Skeletal muscle tissue (tissue), 4 donors: ENCODE results near the gene BTRC. TPM values are rescaled to one million over a fixed set of nuclear protein-coding genes. Genes with fewer than 3 reads are reported as not detected.

Experiments
- H3K27ac ChIP-seq: one replicate; pipeline ENCODE4 v1.7.0; 2013; ENCODE audit warnings: mild to moderate bottlenecking, low read depth, low read length, inconsistent platforms
- H3K27me3 ChIP-seq, 3 donors: one replicate each; pipeline ENCODE4 v1.7.0; 2013; ENCODE audit warnings: low read length in 3 of 3; ENCODE audit not compliant: control insufficient read depth in 3 of 3, insufficient read depth in 3 of 3
- H3K36me3 ChIP-seq, 3 donors: one replicate each; pipeline ENCODE4 v1.7.0; 2013; ENCODE audit warnings: low read length in 3 of 3; ENCODE audit not compliant: control insufficient read depth in 3 of 3, insufficient read depth in 3 of 3
- H3K4me1 ChIP-seq, 3 donors: one replicate each; pipeline ENCODE4 v1.7.0; 2013; ENCODE audit warnings: low read length in 3 of 3, mild to moderate bottlenecking in 3 of 3; ENCODE audit not compliant: control insufficient read depth in 3 of 3, insufficient read depth in 3 of 3
- H3K4me3 ChIP-seq, 3 donors: one replicate each; pipeline ENCODE4 v1.7.0; 2013; ENCODE audit warnings: low read length in 3 of 3
- H3K9ac ChIP-seq, 3 donors: one replicate each; pipeline ENCODE4 v1.7.0; 2013; ENCODE audit warnings: low read length in 3 of 3, mild to moderate bottlenecking in 3 of 3, moderate library complexity in 2 of 3, low read depth in 1 of 3
- H3K9me3 ChIP-seq, 3 donors: one replicate each; pipeline ENCODE4 v1.7.0; 2013; ENCODE audit warnings: low read length in 3 of 3; ENCODE audit not compliant: control insufficient read depth in 3 of 3
- total RNA-seq: library from RNA; depleted of rRNA; stranded (reverse); fragments of >200 nt; gene quantifications from one replicate; pipeline ENCODE4 v1.2.3, GENCODE V29; 2014
- donor health status: Osteomylitis.

The BTRC gene
- total RNA-seq, 1 donor from 2014 or later, result 19.8 TPM

- Histone ChIP-seq H3K4me3 (no peak overlapping the region), H3K4me1 (peaks cover 2 to 11% (median 5%) of the 10 kb centered on the region in 3 donors), H3K9me3 (no peaks in the 10 kb centered on the region), H3K27me3 (no peaks in the 10 kb centered on the region), H3K36me3 (peaks cover 0 to 5% (median 2%) of the 10 kb centered on the region in 3 donors), H3K27ac (no peak overlapping the region), H3K9ac (no peak overlapping the region)
Measured at GRCh38 chr10:101545898-101546297, 191.9 kb downstream of the BTRC start.

GRCh38 chr10:101550965-101551364, 197.0 kb downstream of the BTRC start:
- H3K9ac ChIP-seq, result no peak overlapping the region
- peaks cover 2 to 12% (median 5%) of the 10 kb centered on the region in 3 donors for H3K4me1 ChIP-seq
- no peaks in the 10 kb centered on the region for H3K27me3 ChIP-seq
- H3K36me3 ChIP-seq, result peaks cover 5 to 34% (median 27%) of the 10 kb centered on the region in 3 donors
- H3K27ac ChIP-seq, result no peak overlapping the region
- H3K9me3 ChIP-seq, result no peaks in the 10 kb centered on the region
- no peak overlapping the region for H3K4me3 ChIP-seq

- Histone ChIP-seq H3K4me1 (peaks cover 2 to 12% (median 5%) of the 10 kb centered on the region in 3 donors), H3K27ac (no peak overlapping the region), H3K9me3 (no peaks in the 10 kb centered on the region), H3K27me3 (no peaks in the 10 kb centered on the region), H3K4me3 (no peak overlapping the region), H3K9ac (no peak overlapping the region), H3K36me3 (peaks cover 5 to 34% (median 27%) of the 10 kb centered on the region in 3 donors)
Measured at GRCh38 chr10:101552442-101552841, 198.5 kb downstream of the BTRC start.

GRCh38 chr10:101557541-101557940, 203.6 kb downstream of the BTRC start:
- H3K9ac ChIP-seq, result no peak overlapping the region
- H3K27ac ChIP-seq, result no peak overlapping the region
- H3K4me3 ChIP-seq, result no peak overlapping the region
- peaks cover 0 to 30% (median 17%) of the 10 kb centered on the region in 3 donors for H3K27me3 ChIP-seq
- H3K9me3 ChIP-seq, result no peaks in the 10 kb centered on the region
- H3K4me1 ChIP-seq, result no peaks in the 10 kb centered on the region
- H3K36me3 ChIP-seq, result peaks cover 2 to 24% (median 15%) of the 10 kb centered on the region in 3 donors

- Histone ChIP-seq H3K4me1 (no peaks in the 10 kb centered on the region), H3K9ac (no peak overlapping the region), H3K4me3 (no peak overlapping the region), H3K36me3 (peaks cover 2 to 18% (median 10%) of the 10 kb centered on the region in 3 donors), H3K27ac (no peak overlapping the region), H3K9me3 (no peaks in the 10 kb centered on the region), H3K27me3 (peaks cover 4 to 35% (median 19%) of the 10 kb centered on the region in 3 donors)
Measured at GRCh38 chr10:101558204-101558603, 204.2 kb downstream of the BTRC start.

GRCh38 chr10:101558671-101559595, 205.0 kb downstream of the BTRC start:
- Histone ChIP-seq H3K9ac (no peak overlapping the region), H3K36me3 (peaks cover 2 to 12% (median 5%) of the 10 kb centered on the region in 3 donors), H3K27ac (no peak overlapping the region), H3K27me3 (peaks cover 5 to 41% (median 19%) of the 10 kb centered on the region in 3 donors), H3K4me1 (no peaks in the 10 kb centered on the region), H3K9me3 (no peaks in the 10 kb centered on the region), H3K4me3 (no peak overlapping the region)

- H3K27me3 ChIP-seq, result peaks cover 6 to 46% (median 22%) of the 10 kb centered on the region in 3 donors
- no peak overlapping the region for H3K27ac ChIP-seq
- no peak overlapping the region for H3K4me3 ChIP-seq
- no peaks in the 10 kb centered on the region for H3K9me3 ChIP-seq
- H3K4me1 ChIP-seq, result no peaks in the 10 kb centered on the region
- no peak overlapping the region for H3K9ac ChIP-seq
- peaks cover 0 to 7% (median 0%) of the 10 kb centered on the region in 3 donors for H3K36me3 ChIP-seq
Measured at GRCh38 chr10:101559596-101560297, 205.8 kb downstream of the BTRC start.

- H3K36me3 ChIP-seq, result peaks cover 0 to 5% (median 0%) of the 10 kb centered on the region in 3 donors
- H3K4me3 ChIP-seq, result no peak overlapping the region
- H3K4me1 ChIP-seq, result no peaks in the 10 kb centered on the region
- H3K27me3 ChIP-seq, result peaks cover 12 to 53% (median 28%) of the 10 kb centered on the region in 3 donors
- no peak overlapping the region for H3K9ac ChIP-seq
- no peak overlapping the region for H3K27ac ChIP-seq
- H3K9me3 ChIP-seq, result no peaks in the 10 kb centered on the region
Measured at GRCh38 chr10:101560298-101561067, 206.5 kb downstream of the BTRC start.

- H3K4me1 ChIP-seq, result peaks cover 1 to 2% (median 2%) of the 10 kb centered on the region in 3 donors
- H3K27ac ChIP-seq, result no peak overlapping the region
- H3K27me3 ChIP-seq, result peaks cover 18 to 61% (median 33%) of the 10 kb centered on the region in 3 donors
- H3K36me3 ChIP-seq, result no peaks in the 10 kb centered on the region
- no peaks in the 10 kb centered on the region for H3K9me3 ChIP-seq
- H3K4me3 ChIP-seq, result no peak overlapping the region
- H3K9ac ChIP-seq, result no peak overlapping the region
Measured at GRCh38 chr10:101561068-101561915, 207.3 kb downstream of the BTRC start.
